Astrocyte (in vitro differentiated cells and primary cell): ENCODE results near the gene ACSL4. TPM values are rescaled to one million over a fixed set of nuclear protein-coding genes. Genes with fewer than 3 reads are reported as not detected.
"Not testable (repeated sequence)": the region's sequence is repeated elsewhere in the genome, so short reads cannot be mapped to it uniquely, and the experiment has no call there.

Experiments
- DNase-seq: peaks from one replicate; pipeline ENCODE4 v3.0.0-alpha.2; 2010; ENCODE audit warnings: low read depth
- FAIRE-seq: peaks from 2 replicates; lab custom pipeline; 2011; peaks lifted over from hg19 to GRCh38; lab: Jason Lieb, UNC
- H2AFZ ChIP-seq: 2 replicates; pipeline ENCODE4 v1.6.0; 2012; ENCODE audit warnings: low read depth, low read length, inconsistent platforms
- H3K27ac ChIP-seq: 2 replicates; pipeline ENCODE4 v1.5.1; 2011; ENCODE audit warnings: low read depth, low read length, inconsistent platforms
- H3K27me3 ChIP-seq: 2 replicates; pipeline ENCODE4 v1.6.0; 2011; ENCODE audit warnings: low read length, inconsistent platforms; ENCODE audit not compliant: insufficient read depth
- H3K36me3 ChIP-seq: 2 replicates; pipeline ENCODE4 v1.5.1; 2011; ENCODE audit warnings: low read length, inconsistent platforms; ENCODE audit not compliant: insufficient read depth
- H3K4me1 ChIP-seq: 2 replicates; pipeline ENCODE4 v1.5.1; 2011; ENCODE audit warnings: low read length, inconsistent platforms; ENCODE audit not compliant: insufficient read depth
- H3K4me2 ChIP-seq: 2 replicates; pipeline ENCODE4 v1.6.0; 2012; ENCODE audit warnings: low read length, inconsistent platforms
- H3K4me3 ChIP-seq: 2 replicates; pipeline ENCODE4 v1.5.1; 2011; ENCODE audit warnings: low read depth, mild to moderate bottlenecking, low read length, inconsistent platforms; ENCODE audit not compliant: insufficient read depth
- H3K79me2 ChIP-seq: 2 replicates; pipeline ENCODE4 v1.6.0; 2012; ENCODE audit warnings: mild to moderate bottlenecking, low read length, inconsistent platforms; ENCODE audit not compliant: insufficient read depth
- H3K9ac ChIP-seq: 2 replicates; pipeline ENCODE4 v1.6.0; 2012; ENCODE audit warnings: mild to moderate bottlenecking, low read length, inconsistent platforms
- H3K9me3 ChIP-seq: 2 replicates; pipeline ENCODE4 v1.5.1; 2012; ENCODE audit warnings: low read depth, mild to moderate bottlenecking, low read length, inconsistent platforms; ENCODE audit not compliant: insufficient read depth
- H4K20me1 ChIP-seq: 2 replicates; pipeline ENCODE4 v1.6.0; 2012; ENCODE audit warnings: low read length, inconsistent platforms; ENCODE audit not compliant: insufficient read depth
- H3K27ac Mint-ChIP-seq: one replicate; pipeline ENCODE4 v1.8.0; 2021; ENCODE audit warnings: mild to moderate bottlenecking, mixed read lengths; ENCODE audit not compliant: unreplicated experiment
- H3K27me3 Mint-ChIP-seq: one replicate; pipeline ENCODE4 v1.8.0; 2021; ENCODE audit warnings: low read depth, mixed read lengths; ENCODE audit not compliant: unreplicated experiment
- H3K36me3 Mint-ChIP-seq: one replicate; pipeline ENCODE4 v1.8.0; 2021; ENCODE audit warnings: low read depth, mixed read lengths; ENCODE audit not compliant: unreplicated experiment
- H3K4me1 Mint-ChIP-seq: one replicate; pipeline ENCODE4 v1.8.0; 2021; ENCODE audit warnings: low read depth, mixed read lengths; ENCODE audit not compliant: unreplicated experiment
- H3K4me3 Mint-ChIP-seq: one replicate; pipeline ENCODE4 v1.8.0; 2021; ENCODE audit warnings: mild to moderate bottlenecking, moderate library complexity, mixed read lengths; ENCODE audit not compliant: unreplicated experiment
- H3K9me3 Mint-ChIP-seq: one replicate; pipeline ENCODE4 v1.8.0; 2021; ENCODE audit warnings: mild to moderate bottlenecking, mixed read lengths; ENCODE audit not compliant: unreplicated experiment
- CTCF ChIP-seq: IDR thresholded peaks from 2 replicates; pipeline ENCODE4 v1.5.1; 2011; ENCODE audit warnings: low read depth, mild to moderate bottlenecking, inconsistent platforms, low read length, moderate library complexity; ENCODE audit not compliant: insufficient read depth
- EZH2 ChIP-seq: IDR thresholded peaks from 2 replicates; pipeline ENCODE4 v1.6.1; 2012; ENCODE audit warnings: mild to moderate bottlenecking, low read length, inconsistent platforms; ENCODE audit not compliant: insufficient read depth
- total RNA-seq: library from RNA; stranded (reverse); gene quantifications from 2 replicates; pipeline ENCODE4 v1.2.1, GENCODE V29; 2021

ACSL4 gene
- total RNA-seq, 1 donor from 2014 or later: 99.4 TPM

DNA sequence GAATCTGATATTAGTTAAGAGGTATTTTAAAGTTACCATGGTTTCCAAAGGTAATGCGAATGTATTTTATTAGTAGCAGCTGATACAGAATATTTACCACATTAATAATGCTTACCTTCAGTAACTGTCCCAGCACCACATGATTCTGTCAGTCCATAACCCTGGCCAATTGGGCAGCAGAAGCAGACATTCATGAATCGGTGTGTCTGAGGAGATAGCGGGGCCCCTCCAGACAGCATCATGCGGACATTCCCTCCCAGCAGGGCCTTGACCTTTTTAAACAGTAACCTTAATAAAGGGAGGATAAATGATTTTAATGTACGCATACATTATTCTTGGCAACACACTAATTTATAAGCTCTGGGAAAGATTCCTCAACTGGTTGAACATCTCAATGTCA lies 65.1 kb downstream of the ACSL4 start:
- DNase-seq (no peak), FAIRE-seq (peak; percentile 43)
- H3K9ac ChIP-seq: no peak overlapping the region
- Mint-ChIP-seq H3K27ac (no peak overlapping the region), H3K36me3 (peaks cover 2% of the 10 kb centered on the region), H3K4me1 (no peaks in the 10 kb centered on the region), H3K27me3 (no peaks in the 10 kb centered on the region), H3K4me3 (no peak overlapping the region), H3K9me3 (no peaks in the 10 kb centered on the region)
- H3K27ac ChIP-seq: no peak overlapping the region
- no peaks in the 10 kb centered on the region for H3K9me3 ChIP-seq
- peaks cover 27% of the 10 kb centered on the region for H3K36me3 ChIP-seq
- H2AFZ ChIP-seq: no peak overlapping the region
- no peak overlapping the region for H3K4me3 ChIP-seq
- H3K79me2 ChIP-seq: no peaks in the 10 kb centered on the region
- no peak overlapping the region for H3K4me2 ChIP-seq
- peaks cover 9% of the 10 kb centered on the region for H4K20me1 ChIP-seq
- no peak for TF ChIP-seq EZH2
- no peak for TF ChIP-seq CTCF
- no peaks in the 10 kb centered on the region for H3K4me1 ChIP-seq
- H3K27me3 ChIP-seq: no peaks in the 10 kb centered on the region

- Histone ChIP-seq H3K4me2 (no peak overlapping the region), H3K79me2 (peaks cover 6% of the 10 kb centered on the region), H3K4me1 (no peaks in the 10 kb centered on the region), H3K27ac (no peak overlapping the region), H2AFZ (no peak overlapping the region), H3K27me3 (no peaks in the 10 kb centered on the region), H3K9ac (no peak overlapping the region), H3K36me3 (peaks cover 26% of the 10 kb centered on the region), H4K20me1 (peaks cover 14% of the 10 kb centered on the region), H3K4me3 (no peak overlapping the region), H3K9me3 (no peaks in the 10 kb centered on the region)
- Mint-ChIP-seq H3K36me3 (peaks cover 8% of the 10 kb centered on the region), H3K9me3 (no peaks in the 10 kb centered on the region), H3K4me3 (no peak overlapping the region), H3K27ac (no peak overlapping the region), H3K4me1 (peaks cover 5% of the 10 kb centered on the region), H3K27me3 (no peaks in the 10 kb centered on the region)
- FAIRE-seq (peak; percentile 98), DNase-seq (no peak)
- TF ChIP-seq EZH2: no peak
- TF ChIP-seq CTCF: no peak
Measured at GRCh38 chrX:109660435-109661143, 72.5 kb downstream of the ACSL4 start.

DNA sequence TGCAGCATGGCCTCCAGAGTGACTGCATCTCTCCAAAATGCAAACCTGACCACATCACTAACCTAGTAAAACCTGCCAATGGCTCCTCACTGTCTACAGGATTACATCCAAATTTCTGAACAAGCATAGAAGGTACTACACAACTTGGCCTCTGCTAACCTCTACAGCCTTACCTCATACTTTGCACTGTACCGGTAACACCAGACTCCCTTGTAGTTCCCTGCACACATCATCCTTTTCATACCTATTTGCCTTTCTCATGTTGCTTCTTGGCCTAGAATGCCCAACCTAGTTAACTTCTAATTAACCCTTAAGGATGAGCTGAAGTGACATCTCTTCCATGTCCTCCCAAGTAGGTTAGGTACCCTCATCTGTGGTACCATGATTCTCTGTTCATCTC lies 74.7 kb downstream of the ACSL4 start:
- DNase-seq: peak; percentile 11
- H2AFZ ChIP-seq: no peak overlapping the region
- no peaks in the 10 kb centered on the region for H3K9me3 ChIP-seq
- H3K4me2 ChIP-seq: no peak overlapping the region
- peaks cover 9% of the 10 kb centered on the region for H3K79me2 ChIP-seq
- peaks cover 5% of the 10 kb centered on the region for H3K4me1 Mint-ChIP-seq
- H3K4me1 ChIP-seq: no peaks in the 10 kb centered on the region
- no peak for FAIRE-seq
- H4K20me1 ChIP-seq: peaks cover 21% of the 10 kb centered on the region
- H3K9ac ChIP-seq: no peak overlapping the region
- no peaks in the 10 kb centered on the region for H3K27me3 Mint-ChIP-seq
- no peaks in the 10 kb centered on the region for H3K27me3 ChIP-seq
- H3K27ac ChIP-seq: no peak overlapping the region
- no peak overlapping the region for H3K4me3 ChIP-seq
- no peaks in the 10 kb centered on the region for H3K9me3 Mint-ChIP-seq
- no peak for TF ChIP-seq CTCF
- TF ChIP-seq EZH2: no peak
- H3K4me3 Mint-ChIP-seq: no peak overlapping the region
- H3K36me3 Mint-ChIP-seq: peaks cover 8% of the 10 kb centered on the region
- H3K27ac Mint-ChIP-seq: no peak overlapping the region
- peaks cover 20% of the 10 kb centered on the region for H3K36me3 ChIP-seq

- H2AFZ ChIP-seq, FAIRE-seq, H3K27ac ChIP-seq, H3K9ac ChIP-seq, H3K9me3 ChIP-seq, H3K27me3 ChIP-seq, H3K4me2 ChIP-seq, H3K27ac Mint-ChIP-seq, H3K9me3 Mint-ChIP-seq, H3K4me1 ChIP-seq, H3K4me3 ChIP-seq, H3K27me3 Mint-ChIP-seq, H3K79me2 ChIP-seq, H3K4me3 Mint-ChIP-seq, DNase-seq, H3K4me1 Mint-ChIP-seq, H3K36me3 Mint-ChIP-seq: not testable (repeated sequence)
- peaks cover 11% of the 10 kb centered on the region for H3K36me3 ChIP-seq
- peaks cover 21% of the 10 kb centered on the region for H4K20me1 ChIP-seq
Measured at GRCh38 chrX:109657364-109657763, 75.7 kb downstream of the ACSL4 start.
